Transverse colon (tissue), 4 donors: ENCODE results near the gene PATE4. TPM values are rescaled to one million over a fixed set of nuclear protein-coding genes. Genes with fewer than 3 reads are reported as not detected.

ENCODE experiments used
- DNase-seq: peaks from one replicate; pipeline ENCODE4 v3.0.0-alpha.2; 2019
- H3K27ac ChIP-seq, 4 donors: fragments of 200-600 bp; sonication (generic); 2 replicates each; pipeline ENCODE4 v1.5.1; 2016 to 2018; ENCODE audit warnings: inconsistent platforms in 4 of 4
- H3K27me3 ChIP-seq: fragments of 200-600 bp; sonication (generic); 2 replicates; pipeline ENCODE4 v1.5.1; 2017; ENCODE audit warnings: inconsistent platforms
- H3K36me3 ChIP-seq, 4 donors: fragments of 200-600 bp; sonication (generic); 2 replicates each; pipeline ENCODE4 v1.5.1; 2017 to 2019; ENCODE audit warnings: inconsistent platforms in 4 of 4
- H3K4me1 ChIP-seq, 4 donors: fragments of 200-600 bp; sonication (generic); 2 replicates each; pipeline ENCODE4 v1.5.1; 2017 to 2020; ENCODE audit warnings: inconsistent platforms in 4 of 4
- H3K4me3 ChIP-seq, 4 donors: fragments of 200-600 bp; sonication (generic); 1 replicate in 1 of 4; 2 replicates in 3 of 4; pipeline versions ENCODE4 v1.5.1 to v1.6.1; 2017 to 2019; ENCODE audit warnings: inconsistent platforms in 4 of 4
- H3K9me3 ChIP-seq, 2 donors: fragments of 200-600 bp; sonication (generic); 2 replicates each; pipeline ENCODE4 v1.5.1; 2017 to 2019; ENCODE audit warnings: inconsistent platforms in 2 of 2
- CTCF ChIP-seq, 5 experiments: fragments of 200-600 bp in 3 of 5; fragments of 450-650 bp in 2 of 5; sonication (generic) in 3 of 5; IDR thresholded peaks; 1 replicate in 2 of 5; 2 replicates in 3 of 5; pipeline ENCODE4 v1.5.1; 2016 to 2017; ENCODE audit warnings: antibody characterized with exemption in 5 of 5, inconsistent platforms in 3 of 5, mild to moderate bottlenecking in 2 of 5, moderate library complexity in 1 of 5
- EP300 ChIP-seq: sonication (generic); formaldehyde crosslinking; IDR thresholded peaks from one replicate; pipeline ENCODE4 v1.6.1; 2017; ENCODE audit warnings: antibody characterized with exemption, low read depth
- POLR2A ChIP-seq: fragments of 450-650 bp; IDR thresholded peaks from one replicate; pipeline ENCODE4 v1.6.1; 2016; ENCODE audit warnings: antibody characterized with exemption, mild to moderate bottlenecking, moderate library complexity
- POLR2AphosphoS5 ChIP-seq, 3 donors: sonication (generic); formaldehyde crosslinking; IDR thresholded peaks; one replicate each; pipeline ENCODE4 v1.6.1; 2016; ENCODE audit warnings: antibody characterized with exemption in 3 of 3
- WGBS, 2 donors: methylation state at CpG; one replicate each; pipeline ENCODE4 v1.1.5; 2018; ENCODE audit warnings: low coverage in 1 of 2; 5-methylcytosine and 5-hydroxymethylcytosine counted together
- in situ Hi-C, 4 donors: fragments of 200-750 bp; cut with MboI; loops; one replicate each; pipeline versions ENCODE4 v1.15.0 to v1.15.1; 2017; ENCODE audit warnings: low sequenced_read_pairs in 3 of 4, low pct_ligation_motif_present in 1 of 4, low pct_unique_long_range_greater_than_20kb in 1 of 4
- intact Hi-C: fragments of 100-400 bp; cut with DNase I; formaldehyde crosslinking; loops from one replicate; pipeline ENCODE4 v1.15.1; 2023; ENCODE audit warnings: low total_unique reads
- total RNA-seq, 4 donors: library from RNA; depleted of rRNA; stranded (reverse); fragments of >200 nt; gene quantifications; one replicate each; pipeline ENCODE4 v1.1.0, GENCODE V29; 2016

The PATE4 gene
- total RNA-seq, 4 donors from 2014 or later: not detected

- peaks cover 10 to 19% of the 10 kb centered on the region in 2 donors for H3K9me3 ChIP-seq
- no peaks in the 10 kb centered on the region for H3K27me3 ChIP-seq
- H3K27ac ChIP-seq: no peak overlapping the region
- 24% methylated on average over 4 of the region's 4 CpGs; no CpG with 5 or more reads in 1 of the 2 donors for WGBS, 2 donors
- no peak for DNase-seq
- in situ Hi-C loops (no loop called here), intact Hi-C loops (no loop called here)
- TF ChIP-seq EP300 (no peak), POLR2AphosphoS5 (IDR thresholded peaks at IDR 0.05) (no peak), POLR2A (no peak), CTCF (IDR thresholded peaks at IDR 0.05) (no peak)
- H3K36me3 ChIP-seq: no peaks in the 10 kb centered on the region
- H3K4me1 ChIP-seq: no peaks in the 10 kb centered on the region
- no peak overlapping the region for H3K4me3 ChIP-seq
These were observed 35.5 kb upstream of the PATE4 start for GRCh38 chr11:125797641-125798040.

GRCh38 chr11:125799808-125800207, 33.3 kb upstream of the PATE4 start:
- Histone ChIP-seq H3K4me1 (no peaks in the 10 kb centered on the region), H3K36me3 (no peaks in the 10 kb centered on the region), H3K9me3 (peaks cover 14 to 19% of the 10 kb centered on the region in 2 donors), H3K27ac (no peak overlapping the region), H3K27me3 (no peaks in the 10 kb centered on the region), H3K4me3 (no peak overlapping the region)
- in situ Hi-C loops (no loop called here), intact Hi-C loops (no loop called here)
- TF ChIP-seq POLR2AphosphoS5 (IDR thresholded peaks at IDR 0.05) (no peak), POLR2A (no peak), CTCF (IDR thresholded peaks at IDR 0.05) (no peak), EP300 (no peak)
- no peak for DNase-seq
- 69 to 79% methylated on average over 2 of the region's 2 CpGs for WGBS, 2 donors

- no peaks in the 10 kb centered on the region for H3K36me3 ChIP-seq
- intact Hi-C loops: no loop called here
- 51 to 70% methylated on average over 1 of the region's 1 CpG for WGBS, 2 donors
- no peak for TF ChIP-seq CTCF (IDR thresholded peaks at IDR 0.05)
- TF ChIP-seq POLR2A: no peak
- TF ChIP-seq EP300: no peak
- no peak for TF ChIP-seq POLR2AphosphoS5 (IDR thresholded peaks at IDR 0.05)
- no peak overlapping the region for H3K27ac ChIP-seq
- DNase-seq: no peak
- in situ Hi-C loops: no loop called here
- no peaks in the 10 kb centered on the region for H3K4me1 ChIP-seq
- no peak overlapping the region for H3K4me3 ChIP-seq
- H3K9me3 ChIP-seq: peaks cover 14 to 16% of the 10 kb centered on the region in 2 donors
- H3K27me3 ChIP-seq: no peaks in the 10 kb centered on the region
These were observed 30.7 kb upstream of the PATE4 start for GRCh38 chr11:125802387-125802786.

- no peak for DNase-seq
- TF ChIP-seq POLR2A (no peak), POLR2AphosphoS5 (IDR thresholded peaks at IDR 0.05) (no peak), EP300 (no peak), CTCF (IDR thresholded peaks at IDR 0.05) (no peak)
- Histone ChIP-seq H3K4me3 (no peak overlapping the region), H3K9me3 (peaks cover 0 to 5% of the 10 kb centered on the region in 2 donors), H3K27me3 (no peaks in the 10 kb centered on the region), H3K4me1 (no peaks in the 10 kb centered on the region), H3K27ac (no peak overlapping the region), H3K36me3 (no peaks in the 10 kb centered on the region)
- in situ Hi-C loops: no loop called here
- 100% methylated on average over 1 of the region's 1 CpG; no CpG with 5 or more reads in 1 of the 2 donors for WGBS, 2 donors
- intact Hi-C loops: no loop called here
These were observed 25.2 kb upstream of the PATE4 start for GRCh38 chr11:125807909-125808308.
